ENCODE measurements around the gene SCP2.

DNA sequence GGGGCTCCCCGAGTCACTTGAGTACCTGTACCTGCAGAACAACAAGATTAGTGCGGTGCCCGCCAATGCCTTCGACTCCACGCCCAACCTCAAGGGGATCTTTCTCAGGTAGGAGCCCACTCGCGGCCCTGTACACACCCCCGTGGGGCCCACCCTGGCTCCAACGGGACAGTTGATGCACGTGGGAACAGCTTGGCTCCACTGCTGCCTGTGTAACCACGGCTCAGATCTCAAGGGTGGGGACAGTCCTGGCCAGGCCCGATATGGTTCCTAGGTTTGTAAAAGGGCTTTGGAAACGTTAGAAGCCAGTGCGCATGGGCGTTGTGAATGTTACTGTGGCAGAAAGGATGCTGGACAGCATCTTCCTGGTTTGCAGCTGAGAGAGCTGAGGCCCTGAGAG is 153.7 kb downstream of the SCP2 start:
- TF ChIP-seq, protein P1, sequence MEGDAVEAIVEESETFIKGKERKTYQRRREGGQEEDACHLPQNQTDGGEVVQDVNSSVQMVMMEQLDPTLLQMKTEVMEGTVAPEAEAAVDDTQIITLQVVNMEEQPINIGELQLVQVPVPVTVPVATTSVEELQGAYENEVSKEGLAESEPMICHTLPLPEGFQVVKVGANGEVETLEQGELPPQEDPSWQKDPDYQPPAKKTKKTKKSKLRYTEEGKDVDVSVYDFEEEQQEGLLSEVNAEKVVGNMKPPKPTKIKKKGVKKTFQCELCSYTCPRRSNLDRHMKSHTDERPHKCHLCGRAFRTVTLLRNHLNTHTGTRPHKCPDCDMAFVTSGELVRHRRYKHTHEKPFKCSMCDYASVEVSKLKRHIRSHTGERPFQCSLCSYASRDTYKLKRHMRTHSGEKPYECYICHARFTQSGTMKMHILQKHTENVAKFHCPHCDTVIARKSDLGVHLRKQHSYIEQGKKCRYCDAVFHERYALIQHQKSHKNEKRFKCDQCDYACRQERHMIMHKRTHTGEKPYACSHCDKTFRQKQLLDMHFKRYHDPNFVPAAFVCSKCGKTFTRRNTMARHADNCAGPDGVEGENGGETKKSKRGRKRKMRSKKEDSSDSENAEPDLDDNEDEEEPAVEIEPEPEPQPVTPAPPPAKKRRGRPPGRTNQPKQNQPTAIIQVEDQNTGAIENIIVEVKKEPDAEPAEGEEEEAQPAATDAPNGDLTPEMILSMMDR (conservative IDR thresholded peaks at IDR 0.05; ENCODE audit: low read depth, low read length): no peak
- TF ChIP-seq EZH2phosphoT487 (IDR thresholded peaks at IDR 0.05; ENCODE audit: borderline replicate concordance, low read length) (no peak), EZH2 (IDR thresholded peaks at IDR 0.05; ENCODE audit: low read length, unreplicated experiment) (no peak)

All from PC-3 (cell line).